22Rv1 (cell line): ENCODE measurements around the gene SUGCT.

Experiments used
- CTCF ChIP-seq: fragments of 450-650 bp; IDR thresholded peaks from 2 replicates; pipeline ENCODE4 v1.5.1; 2017; ENCODE audit warnings: mild to moderate bottlenecking
- ZFX ChIP-seq: fragments of 450-650 bp; IDR thresholded peaks from 2 replicates; pipeline ENCODE4 v1.6.1; 2017; ENCODE audit warnings: antibody characterized with exemption, borderline replicate concordance

GRCh38 chr7:40194745-40195144 lies 59.9 kb downstream of the SUGCT start:
- TF ChIP-seq CTCF (no peak), ZFX (no peak)
